H9 (cell line): ENCODE results near the gene MIPEP. TPM values are rescaled to one million over a fixed set of nuclear protein-coding genes. Genes with fewer than 3 reads are reported as not detected.

Source experiments
- DNase-seq: peaks from one replicate; pipeline ENCODE4 v3.0.0-alpha.2; 2017
- H2AFZ ChIP-seq: one replicate; pipeline ENCODE4 v1.6.1; 2013; ENCODE audit warnings: mild to moderate bottlenecking, low read length, control low read depth, moderate library complexity
- H2AK5ac ChIP-seq: 2 replicates; pipeline ENCODE4 v1.6.1; 2013; ENCODE audit warnings: low read length, control low read depth, mixed read lengths; ENCODE audit not compliant: insufficient read length
- H2BK120ac ChIP-seq: one replicate; pipeline ENCODE4 v1.6.1; 2013; ENCODE audit warnings: low read depth, mild to moderate bottlenecking, low read length, control low read depth, inconsistent platforms; ENCODE audit not compliant: poor library complexity, severe bottlenecking
- H2BK12ac ChIP-seq: 2 replicates; pipeline ENCODE4 v1.6.1; 2013; ENCODE audit warnings: low read length, control low read depth, mixed read lengths, low read depth; ENCODE audit not compliant: insufficient read length
- H2BK15ac ChIP-seq: 2 replicates; pipeline ENCODE4 v1.6.1; 2013; ENCODE audit warnings: low read depth, low read length, control low read depth
- H2BK20ac ChIP-seq: one replicate; pipeline ENCODE4 v1.6.1; 2013; ENCODE audit warnings: low read depth, mild to moderate bottlenecking, low read length, control low read depth, inconsistent platforms; ENCODE audit not compliant: poor library complexity, severe bottlenecking
- H2BK5ac ChIP-seq: 2 replicates; pipeline ENCODE4 v1.6.1; 2013; ENCODE audit warnings: low read length, control low read depth, mixed read lengths; ENCODE audit not compliant: insufficient read length
- H3K14ac ChIP-seq: 2 replicates; pipeline ENCODE4 v1.6.1; 2013; ENCODE audit warnings: low read length, control low read depth; ENCODE audit not compliant: insufficient read depth
- H3K18ac ChIP-seq: 2 replicates; pipeline ENCODE4 v1.6.1; 2013; ENCODE audit warnings: low read depth, mild to moderate bottlenecking, mixed read lengths, low read length, control low read depth; ENCODE audit not compliant: insufficient read length
- H3K23ac ChIP-seq: 2 replicates; pipeline ENCODE4 v1.6.1; 2013; ENCODE audit warnings: low read length, control low read depth, mixed read lengths, low read depth; ENCODE audit not compliant: insufficient read length
- H3K23me2 ChIP-seq: 2 replicates; pipeline ENCODE4 v1.6.1; 2013; ENCODE audit warnings: low read depth, mild to moderate bottlenecking, mixed read lengths, low read length, control low read depth; ENCODE audit not compliant: insufficient read length, poor library complexity, severe bottlenecking
- H3K27ac ChIP-seq: 2 replicates; pipeline ENCODE4 v1.5.1; 2013; ENCODE audit warnings: low read length, control low read depth, mixed read lengths, low read depth; ENCODE audit not compliant: insufficient read length
- H3K27me3 ChIP-seq: 2 replicates; pipeline ENCODE4 v1.6.1; 2013; ENCODE audit warnings: low read length, control low read depth, inconsistent platforms; ENCODE audit not compliant: insufficient read depth
- H3K4ac ChIP-seq: 2 replicates; pipeline ENCODE4 v1.6.1; 2013; ENCODE audit warnings: low read depth, mild to moderate bottlenecking, control low read depth, inconsistent platforms, low read length, moderate library complexity
- H3K4me1 ChIP-seq: 2 replicates; pipeline ENCODE4 v1.6.1; 2013; ENCODE audit warnings: low read length, control low read depth, inconsistent platforms; ENCODE audit not compliant: insufficient read depth
- H3K4me2 ChIP-seq: 2 replicates; pipeline ENCODE4 v1.6.1; 2013; ENCODE audit warnings: low read length, control low read depth, mixed read lengths; ENCODE audit not compliant: insufficient read length, insufficient read depth
- H3K56ac ChIP-seq: 2 replicates; pipeline ENCODE4 v1.6.1; 2013; ENCODE audit warnings: low read depth, mild to moderate bottlenecking, mixed read lengths, low read length, control low read depth; ENCODE audit not compliant: insufficient read length
- H3K79me1 ChIP-seq: 2 replicates; pipeline ENCODE4 v1.6.1; 2013; ENCODE audit warnings: low read depth, mild to moderate bottlenecking, moderate library complexity, low read length, control low read depth, inconsistent platforms; ENCODE audit not compliant: insufficient read depth, poor library complexity, severe bottlenecking
- H3K79me2 ChIP-seq: 2 replicates; pipeline ENCODE4 v1.6.1; 2013; ENCODE audit warnings: low read length, control low read depth, inconsistent platforms; ENCODE audit not compliant: insufficient read depth
- H3K9ac ChIP-seq: 2 replicates; pipeline ENCODE4 v1.6.1; 2013; ENCODE audit warnings: low read length, control low read depth, mixed read lengths; ENCODE audit not compliant: insufficient read length; ENCODE audit errors: extremely low read depth
- H3K9me3 ChIP-seq: one replicate; pipeline ENCODE4 v1.6.1; 2013; ENCODE audit warnings: low read depth, low read length, inconsistent platforms; ENCODE audit not compliant: control insufficient read depth
- H3T11ph ChIP-seq: one replicate; pipeline ENCODE4 v1.6.1; 2013; ENCODE audit warnings: mild to moderate bottlenecking, low read length, control low read depth, inconsistent platforms
- H4K20me1 ChIP-seq: one replicate; pipeline ENCODE4 v1.6.1; 2013; ENCODE audit not compliant: control insufficient read depth, insufficient read length, insufficient read depth
- H4K5ac ChIP-seq: 2 replicates; pipeline ENCODE4 v1.6.1; 2013; ENCODE audit warnings: low read depth, mild to moderate bottlenecking, mixed read lengths, low read length, control low read depth; ENCODE audit not compliant: insufficient read length
- H4K8ac ChIP-seq: replicated peaks from 2 replicates; pipeline ENCODE4 v1.6.1; 2013; ENCODE audit warnings: low read length, control low read depth, mixed read lengths, low read depth; ENCODE audit not compliant: insufficient read length
- H4K91ac ChIP-seq: 2 replicates; pipeline ENCODE4 v1.6.1; 2013; ENCODE audit warnings: low read depth, mild to moderate bottlenecking, moderate library complexity, mixed read lengths, low read length, control low read depth; ENCODE audit not compliant: insufficient read length
- H3K27ac Mint-ChIP-seq, 3 experiments: 2 replicates in 2 of 3; 3 replicates in 1 of 3; pipeline ENCODE4 v1.8.0; 2020 to 2021; ENCODE audit warnings: mixed read lengths in 3 of 3, mild to moderate bottlenecking in 1 of 3, moderate library complexity in 1 of 3
- H3K27me3 Mint-ChIP-seq: 2 replicates; pipeline ENCODE4 v1.8.0; 2021; ENCODE audit warnings: low read depth, mild to moderate bottlenecking, moderate library complexity, mixed read lengths
- H3K36me3 Mint-ChIP-seq, 3 experiments: 2 replicates in 2 of 3; 3 replicates in 1 of 3; pipeline ENCODE4 v1.8.0; 2020 to 2021; ENCODE audit warnings: low read depth in 3 of 3, mixed read lengths in 3 of 3; ENCODE audit not compliant: insufficient read depth in 1 of 3
- H3K4me1 Mint-ChIP-seq, 2 experiments: 2 replicates each; pipeline ENCODE4 v1.8.0; 2020; ENCODE audit warnings: mixed read lengths in 2 of 2
- H3K4me3 Mint-ChIP-seq, 2 experiments: 2 replicates in 1 of 2; 3 replicates in 1 of 2; pipeline ENCODE4 v1.8.0; 2020 to 2021; ENCODE audit warnings: mild to moderate bottlenecking in 2 of 2, mixed read lengths in 2 of 2, moderate library complexity in 1 of 2
- H3K9me3 Mint-ChIP-seq, 2 experiments: 2 replicates in 1 of 2; 3 replicates in 1 of 2; pipeline ENCODE4 v1.8.0; 2020; ENCODE audit warnings: mild to moderate bottlenecking in 2 of 2, mixed read lengths in 2 of 2, moderate library complexity in 1 of 2
- WGBS: extraction: QIAGEN DNeasy Blood & Tissue Kit; methylation state at CpG from one replicate; pipeline ENCODE4 v1.1.7; 2013; ENCODE audit warnings: missing lambda C conversion rate, low lambda C conversion rate, mixed read lengths; ENCODE audit not compliant: insufficient read length; ENCODE audit errors: extremely low coverage; 5-methylcytosine and 5-hydroxymethylcytosine counted together
- total RNA-seq: library from RNA; stranded (reverse); gene quantifications from 2 replicates; pipeline ENCODE4 v1.2.1, GENCODE V29; 2021
- TF ChIP-seq, protein P1 (sequence below): fragments of 200-600 bp; sonication (generic); conservative IDR thresholded peaks from 3 replicates; pipeline ENCODE4 v1.8.0; 2021; ENCODE audit warnings: antibody characterized with exemption, mild to moderate bottlenecking

Gene MIPEP
- total RNA-seq, 1 experiment from 2014 or later: 18.5 TPM

DNA sequence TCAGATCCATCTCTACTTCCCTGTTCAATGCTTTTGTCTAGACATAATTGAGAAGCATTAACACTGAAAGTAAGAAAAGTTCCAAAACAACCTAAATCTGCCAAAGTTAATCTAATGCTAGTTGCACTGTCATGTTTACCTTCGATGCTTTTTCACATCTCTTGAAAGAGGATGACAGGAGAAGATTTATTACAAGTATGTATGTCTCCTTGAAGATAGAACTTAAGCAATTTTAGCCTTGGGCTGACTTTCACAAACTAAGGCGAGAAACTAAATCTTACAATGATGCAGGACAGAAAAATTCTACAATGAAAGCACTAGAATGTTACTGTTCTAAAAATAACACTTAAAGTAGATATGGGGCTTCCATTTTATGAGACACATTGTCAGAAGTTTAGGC is 64.0 kb downstream of the MIPEP start:
- Histone ChIP-seq H2BK20ac (no peak overlapping the region), H4K5ac (no peak overlapping the region), H3K9me3 (no peaks in the 10 kb centered on the region), H3K23me2 (no peaks in the 10 kb centered on the region), H4K91ac (no peak overlapping the region), H3K79me2 (no peaks in the 10 kb centered on the region), H2BK120ac (no peak overlapping the region), H3K4ac (no peak overlapping the region), H4K8ac (no peak overlapping the region), H2BK12ac (no peak overlapping the region), H3K14ac (no peak overlapping the region), H3T11ph (no peak overlapping the region), H3K4me2 (no peak overlapping the region), H3K27me3 (no peaks in the 10 kb centered on the region), H2BK15ac (no peak overlapping the region), H2AK5ac (no peak overlapping the region), H3K56ac (no peak overlapping the region), H2AFZ (no peak overlapping the region), H3K23ac (no peak overlapping the region), H3K79me1 (no peaks in the 10 kb centered on the region), H3K4me1 (no peaks in the 10 kb centered on the region), H3K27ac (no peak overlapping the region), H3K9ac (no peak overlapping the region), H3K18ac (no peak overlapping the region), H4K20me1 (no peaks in the 10 kb centered on the region), H2BK5ac (no peak overlapping the region)
- no peak overlapping the region for H3K4me3 Mint-ChIP-seq
- peaks cover 3 to 30% (median 12%) of the 10 kb centered on the region in 3 experiments; a peak in 6 of 7 replicates for H3K36me3 Mint-ChIP-seq
- H3K9me3 Mint-ChIP-seq: peaks cover 13 to 20% of the 10 kb centered on the region in 2 experiments
- 0 out of 4 replicates have a peak, but pooled peaks cover 2 to 3% of the 10 kb centered on the region in 2 experiments for H3K4me1 Mint-ChIP-seq
- WGBS: no CpG with 5 or more reads among the region's 2 CpGs
- H3K27me3 Mint-ChIP-seq: no peaks in the 10 kb centered on the region
- no peak for DNase-seq
- TF ChIP-seq, protein P1, sequence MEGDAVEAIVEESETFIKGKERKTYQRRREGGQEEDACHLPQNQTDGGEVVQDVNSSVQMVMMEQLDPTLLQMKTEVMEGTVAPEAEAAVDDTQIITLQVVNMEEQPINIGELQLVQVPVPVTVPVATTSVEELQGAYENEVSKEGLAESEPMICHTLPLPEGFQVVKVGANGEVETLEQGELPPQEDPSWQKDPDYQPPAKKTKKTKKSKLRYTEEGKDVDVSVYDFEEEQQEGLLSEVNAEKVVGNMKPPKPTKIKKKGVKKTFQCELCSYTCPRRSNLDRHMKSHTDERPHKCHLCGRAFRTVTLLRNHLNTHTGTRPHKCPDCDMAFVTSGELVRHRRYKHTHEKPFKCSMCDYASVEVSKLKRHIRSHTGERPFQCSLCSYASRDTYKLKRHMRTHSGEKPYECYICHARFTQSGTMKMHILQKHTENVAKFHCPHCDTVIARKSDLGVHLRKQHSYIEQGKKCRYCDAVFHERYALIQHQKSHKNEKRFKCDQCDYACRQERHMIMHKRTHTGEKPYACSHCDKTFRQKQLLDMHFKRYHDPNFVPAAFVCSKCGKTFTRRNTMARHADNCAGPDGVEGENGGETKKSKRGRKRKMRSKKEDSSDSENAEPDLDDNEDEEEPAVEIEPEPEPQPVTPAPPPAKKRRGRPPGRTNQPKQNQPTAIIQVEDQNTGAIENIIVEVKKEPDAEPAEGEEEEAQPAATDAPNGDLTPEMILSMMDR: no peak
- no peak overlapping the region for H3K27ac Mint-ChIP-seq
